HepG2 (cell line): ENCODE measurements around the gene PPP4C. TPM values are rescaled to one million over a fixed set of nuclear protein-coding genes. Genes with fewer than 3 reads are reported as not detected.
A peak's percentile ranks its signal among the peaks of the same experiment; 100 is the strongest.

Source experiments
- AGO2 ChIP-seq: fragments of 200-400 bp; formaldehyde crosslinking; optimal IDR thresholded peaks from 2 replicates; pipeline ENCODE3; 2017; ENCODE audit warnings: mild to moderate bottlenecking, low read depth, low read length, moderate library complexity
- DZIP1 ChIP-seq: sonication (generic); formaldehyde crosslinking; IDR thresholded peaks from 2 replicates; pipeline ENCODE4 v1.5.0; 2020; ENCODE audit warnings: mild to moderate bottlenecking, missing genetic modification reagents
- HNRNPL ChIP-seq: fragments of 200-400 bp; formaldehyde crosslinking; IDR thresholded peaks from 2 replicates; pipeline ENCODE4 v1.6.1; 2017; ENCODE audit warnings: mild to moderate bottlenecking, low read depth, low read length
- HOMEZ ChIP-seq: IDR thresholded peaks from 2 replicates; pipeline ENCODE4 v1.6.1; 2016; ENCODE audit warnings: low read depth
- NFAT5 ChIP-seq: sonication (generic); formaldehyde crosslinking; IDR thresholded peaks from 2 replicates; pipeline ENCODE4 v1.4.0; 2020; ENCODE audit warnings: missing genetic modification reagents
- SAP130 ChIP-seq: IDR thresholded peaks from 2 replicates; pipeline ENCODE4 v1.6.1; 2016; ENCODE audit warnings: low read depth
- SMARCE1 ChIP-seq: fragments of 450-650 bp; IDR thresholded peaks from 2 replicates; pipeline ENCODE4 v1.6.1; 2017; ENCODE audit warnings: borderline replicate concordance
- SPEN ChIP-seq: sonication (generic); formaldehyde crosslinking; IDR thresholded peaks from 2 replicates; pipeline ENCODE4 v1.5.1; 2020; ENCODE audit warnings: low read depth, mild to moderate bottlenecking, missing genetic modification reagents
- ZFY ChIP-seq: sonication (generic); formaldehyde crosslinking; IDR thresholded peaks from 2 replicates; pipeline ENCODE4 v1.4.0; 2020; ENCODE audit warnings: missing genetic modification reagents
- ZNF605 ChIP-seq: sonication (generic); formaldehyde crosslinking; IDR thresholded peaks from 2 replicates; pipeline ENCODE4 v1.8.0; 2022; ENCODE audit warnings: mild to moderate bottlenecking, missing genetic modification reagents
- ZNF607 ChIP-seq: sonication (generic); formaldehyde crosslinking; IDR thresholded peaks from 2 replicates; pipeline ENCODE4 v1.5.1; 2020; ENCODE audit warnings: missing genetic modification reagents, mild to moderate bottlenecking, borderline replicate concordance
- ZNF746 ChIP-seq: sonication (generic); formaldehyde crosslinking; IDR thresholded peaks from 2 replicates; pipeline ENCODE4 v1.8.0; 2022; ENCODE audit warnings: mild to moderate bottlenecking, missing genetic modification reagents
- ZNF839 ChIP-seq: sonication (generic); formaldehyde crosslinking; IDR thresholded peaks from 2 replicates; pipeline ENCODE4 v1.4.0; 2020; ENCODE audit warnings: missing genetic modification reagents, mild to moderate bottlenecking, borderline replicate concordance
- polyA plus RNA-seq, 8 experiments: library from polyadenylated mRNA; depleted of rRNA in 3 of 8; stranded (reverse) in 7 of 8; unstranded in 1 of 8; fragments of >200 nt; fragmentation: Illumina TruSeq in 4 of 8; extraction: Trizol in 4 of 8; gene quantifications; 2 replicates each; pipeline versions ENCODE4 v1.2.1 to v1.2.3, GENCODE V29; 2011 to 2016; ENCODE audit warnings: low read depth in 4 of 8, missing spikeins in 1 of 8, mixed read lengths in 1 of 8; ENCODE audit not compliant: insufficient read depth in 1 of 8
- total RNA-seq, 5 experiments: library from RNA; depleted of rRNA; stranded (reverse); fragments of >200 nt; fragmentation: Illumina TruSeq; extraction: Trizol; gene quantifications; 2 replicates each; pipeline ENCODE4 v1.2.3, GENCODE V29; 2016; ENCODE audit warnings: low read depth in 1 of 5
- TF ChIP-seq, protein P1 (sequence below): sonication (generic); formaldehyde crosslinking; IDR thresholded peaks from 2 replicates; pipeline ENCODE4 v1.5.0; 2020; ENCODE audit warnings: mild to moderate bottlenecking, missing genetic modification reagents, borderline replicate concordance

The PPP4C gene
- total and polyA plus RNA-seq, 2 of the 13 experiments (the other 11 are each of a cell fraction or from before 2014, with no cell fraction given), result 176 to 220 TPM

GRCh38 chr16:30088832-30089624 is 13.2 kb downstream of the PPP4C start (continued):
- TF ChIP-seq ZNF605 (0 out of 2 replicates have a peak, but pooled peaks have one; percentile 56), HNRNPL (0 out of 2 replicates have a peak, but pooled peaks have one; percentile 32), ZFY (CRISPR knock-in tag) (peak; percentile 56; the same call in 1 of the 2 replicates), SMARCE1 (no peak), SPEN (CRISPR knock-in tag) (peak; percentile 67), NFAT5 (CRISPR knock-in tag) (0 out of 2 replicates have a peak, but pooled peaks have one; percentile 54), ZNF607 (CRISPR knock-in tag) (peak; percentile 65; the same call in 1 of the 2 replicates), AGO2 (peak; percentile 79), DZIP1 (CRISPR knock-in tag) (no peak), SAP130 (CRISPR knock-in tag) (0 out of 2 replicates have a peak, but pooled peaks have one; percentile 56), ZNF746 (CRISPR knock-in tag) (0 out of 2 replicates have a peak, but pooled peaks have one; percentile 22), ZNF839 (CRISPR knock-in tag) (no peak), HOMEZ (CRISPR knock-in tag) (0 out of 2 replicates have a peak, but pooled peaks have one; percentile 4)
- TF ChIP-seq, protein P1, sequence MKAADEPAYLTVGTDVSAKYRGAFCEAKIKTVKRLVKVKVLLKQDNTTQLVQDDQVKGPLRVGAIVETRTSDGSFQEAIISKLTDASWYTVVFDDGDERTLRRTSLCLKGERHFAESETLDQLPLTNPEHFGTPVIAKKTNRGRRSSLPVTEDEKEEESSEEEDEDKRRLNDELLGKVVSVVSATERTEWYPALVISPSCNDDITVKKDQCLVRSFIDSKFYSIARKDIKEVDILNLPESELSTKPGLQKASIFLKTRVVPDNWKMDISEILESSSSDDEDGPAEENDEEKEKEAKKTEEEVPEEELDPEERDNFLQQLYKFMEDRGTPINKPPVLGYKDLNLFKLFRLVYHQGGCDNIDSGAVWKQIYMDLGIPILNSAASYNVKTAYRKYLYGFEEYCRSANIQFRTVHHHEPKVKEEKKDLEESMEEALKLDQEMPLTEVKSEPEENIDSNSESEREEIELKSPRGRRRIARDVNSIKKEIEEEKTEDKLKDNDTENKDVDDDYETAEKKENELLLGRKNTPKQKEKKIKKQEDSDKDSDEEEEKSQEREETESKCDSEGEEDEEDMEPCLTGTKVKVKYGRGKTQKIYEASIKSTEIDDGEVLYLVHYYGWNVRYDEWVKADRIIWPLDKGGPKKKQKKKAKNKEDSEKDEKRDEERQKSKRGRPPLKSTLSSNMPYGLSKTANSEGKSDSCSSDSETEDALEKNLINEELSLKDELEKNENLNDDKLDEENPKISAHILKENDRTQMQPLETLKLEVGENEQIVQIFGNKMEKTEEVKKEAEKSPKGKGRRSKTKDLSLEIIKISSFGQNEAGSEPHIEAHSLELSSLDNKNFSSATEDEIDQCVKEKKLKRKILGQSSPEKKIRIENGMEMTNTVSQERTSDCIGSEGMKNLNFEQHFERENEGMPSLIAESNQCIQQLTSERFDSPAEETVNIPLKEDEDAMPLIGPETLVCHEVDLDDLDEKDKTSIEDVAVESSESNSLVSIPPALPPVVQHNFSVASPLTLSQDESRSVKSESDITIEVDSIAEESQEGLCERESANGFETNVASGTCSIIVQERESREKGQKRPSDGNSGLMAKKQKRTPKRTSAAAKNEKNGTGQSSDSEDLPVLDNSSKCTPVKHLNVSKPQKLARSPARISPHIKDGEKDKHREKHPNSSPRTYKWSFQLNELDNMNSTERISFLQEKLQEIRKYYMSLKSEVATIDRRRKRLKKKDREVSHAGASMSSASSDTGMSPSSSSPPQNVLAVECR, result peak; percentile 48; the same call in 1 of the 2 replicates
